OCI-LY1 (cell line): ENCODE results near the gene DROSHA.

ENCODE experiments used
- H2AFZ ChIP-seq: fragments of 200-600 bp; sonication (generic), shearing (Covaris generic); 2 replicates; pipeline ENCODE4 v1.6.0; 2014; ENCODE audit warnings: antibody characterized with exemption, mild to moderate bottlenecking, low read length
- H3F3A ChIP-seq: fragments of 200-600 bp; sonication (generic), shearing (Covaris generic); 2 replicates; pipeline ENCODE4 v1.6.0; 2014; ENCODE audit warnings: mild to moderate bottlenecking, antibody characterized with exemption, low read length, moderate library complexity; ENCODE audit not compliant: insufficient read depth
- H3K27ac ChIP-seq: fragments of 200-600 bp; sonication (generic); 2 replicates; pipeline ENCODE4 v1.5.1; 2014; ENCODE audit warnings: low read length, mixed run types, mild to moderate bottlenecking, low read depth; ENCODE audit not compliant: poor library complexity, severe bottlenecking
- H3K27me3 ChIP-seq: fragments of 200-600 bp; sonication (generic); 2 replicates; pipeline ENCODE4 v1.6.0; 2014; ENCODE audit warnings: antibody characterized with exemption, mild to moderate bottlenecking, low read length, moderate library complexity; ENCODE audit not compliant: insufficient read depth
- H3K36me3 ChIP-seq: fragments of 200-600 bp; sonication (generic); 2 replicates; pipeline ENCODE4 v1.6.1; 2014; ENCODE audit warnings: mild to moderate bottlenecking, antibody characterized with exemption, low read length, moderate library complexity, mixed read lengths; ENCODE audit not compliant: insufficient read depth
- H3K4me1 ChIP-seq: fragments of 200-600 bp; sonication (generic); 2 replicates; pipeline ENCODE4 v1.5.1; 2014; ENCODE audit warnings: mild to moderate bottlenecking, low read length, moderate library complexity; ENCODE audit not compliant: insufficient read depth, severe bottlenecking
- H3K4me2 ChIP-seq: fragments of 200-600 bp; sonication (generic), shearing (Covaris generic); 2 replicates; pipeline ENCODE4 v1.6.1; 2014; ENCODE audit warnings: low read length
- H3K4me3 ChIP-seq: fragments of 200-600 bp; sonication (generic); 2 replicates; pipeline ENCODE4 v1.5.1; 2014; ENCODE audit warnings: low read length, low read depth, mild to moderate bottlenecking, mixed read lengths; ENCODE audit not compliant: poor library complexity, severe bottlenecking
- H3K79me2 ChIP-seq: fragments of 200-600 bp; shearing (Covaris generic); 2 replicates; pipeline ENCODE4 v1.6.1; 2016; ENCODE audit warnings: mixed run types, low read length, mixed read lengths; ENCODE audit not compliant: insufficient read depth
- H3K9ac ChIP-seq: fragments of 200-600 bp; sonication (generic), shearing (Covaris generic); 2 replicates; pipeline ENCODE4 v1.6.1; 2014; ENCODE audit warnings: mild to moderate bottlenecking, low read length, mixed read lengths
- H3K9me2 ChIP-seq: fragments of 200-600 bp; sonication (generic), shearing (Covaris generic); 2 replicates; pipeline ENCODE4 v1.6.1; 2014; ENCODE audit warnings: low read depth, mild to moderate bottlenecking, low read length, mixed read lengths
- H3K9me3 ChIP-seq: fragments of 200-600 bp; shearing (Covaris generic); 2 replicates; pipeline ENCODE4 v1.6.1; 2014; ENCODE audit warnings: low read length, mixed read lengths
- H4K20me1 ChIP-seq: fragments of 200-600 bp; sonication (generic), shearing (Covaris generic); 2 replicates; pipeline ENCODE4 v1.6.0; 2016; ENCODE audit warnings: mild to moderate bottlenecking, low read length; ENCODE audit not compliant: insufficient read depth
- CTCF ChIP-seq: fragments of 200-600 bp; sonication (generic), shearing (Covaris generic); IDR thresholded peaks from 2 replicates; pipeline ENCODE4 v1.5.1; 2017; ENCODE audit warnings: mild to moderate bottlenecking, antibody characterized with exemption, low read length, moderate library complexity, mixed read lengths
- EZH2 ChIP-seq: fragments of 200-600 bp; sonication (generic), shearing (Covaris generic); IDR thresholded peaks from 2 replicates; pipeline ENCODE4 v1.8.0; 2017; ENCODE audit warnings: borderline replicate concordance, mixed run types, mild to moderate bottlenecking, antibody characterized with exemption, low read length, moderate library complexity, mixed read lengths

Gene DROSHA

GRCh38 chr5:31417512-31417911, 114.4 kb downstream of the DROSHA start:
- H3K36me3 ChIP-seq, result peaks cover 76% of the 10 kb centered on the region

GRCh38 chr5:31416547-31416946, 115.3 kb downstream of the DROSHA start:
- no peak overlapping the region for H3K27ac ChIP-seq
- no peaks in the 10 kb centered on the region for H3K79me2 ChIP-seq
- H3K4me1 ChIP-seq, result no peaks in the 10 kb centered on the region
- no peaks in the 10 kb centered on the region for H3F3A ChIP-seq
- no peak overlapping the region for H3K4me2 ChIP-seq
- no peaks in the 10 kb centered on the region for H3K9me3 ChIP-seq
- H2AFZ ChIP-seq, result no peak overlapping the region
- H3K27me3 ChIP-seq, result no peaks in the 10 kb centered on the region
- peaks cover 79% of the 10 kb centered on the region for H3K36me3 ChIP-seq
- H3K9me2 ChIP-seq, result no peaks in the 10 kb centered on the region
- H4K20me1 ChIP-seq, result no peaks in the 10 kb centered on the region
- H3K9ac ChIP-seq, result no peak overlapping the region
- no peak overlapping the region for H3K4me3 ChIP-seq
- TF ChIP-seq EZH2 (no peak), CTCF (no peak)

More at GRCh38 chr5:31417512-31417911, 114.4 kb downstream of the DROSHA start:
- no peak overlapping the region for H3K27ac ChIP-seq
- no peak overlapping the region for H2AFZ ChIP-seq
- H3K9me3 ChIP-seq, result no peaks in the 10 kb centered on the region
- no peaks in the 10 kb centered on the region for H3F3A ChIP-seq
- H3K4me2 ChIP-seq, result no peak overlapping the region
- no peak overlapping the region for H3K4me3 ChIP-seq
- TF ChIP-seq CTCF (no peak), EZH2 (no peak)
- no peaks in the 10 kb centered on the region for H3K9me2 ChIP-seq
- H3K4me1 ChIP-seq, result no peaks in the 10 kb centered on the region
- H4K20me1 ChIP-seq, result no peaks in the 10 kb centered on the region
- no peaks in the 10 kb centered on the region for H3K79me2 ChIP-seq
- no peak overlapping the region for H3K9ac ChIP-seq
- no peaks in the 10 kb centered on the region for H3K27me3 ChIP-seq

- Histone ChIP-seq H3K27ac (no peak overlapping the region), H3K9me3 (no peaks in the 10 kb centered on the region), H3K9ac (no peak overlapping the region), H3K79me2 (no peaks in the 10 kb centered on the region), H3K9me2 (no peaks in the 10 kb centered on the region), H3K4me2 (no peak overlapping the region), H3F3A (no peaks in the 10 kb centered on the region), H2AFZ (no peak overlapping the region), H3K36me3 (peaks cover 75% of the 10 kb centered on the region), H3K27me3 (no peaks in the 10 kb centered on the region), H3K4me3 (no peak overlapping the region), H4K20me1 (no peaks in the 10 kb centered on the region), H3K4me1 (no peaks in the 10 kb centered on the region)
- no peak for TF ChIP-seq EZH2
- TF ChIP-seq CTCF, result no peak
Observed at GRCh38 chr5:31415960-31416359, 115.9 kb downstream of the DROSHA start.
